ENCODE data around the gene ALG3. TPM values are rescaled to one million over a fixed set of nuclear protein-coding genes. Genes with fewer than 3 reads are reported as not detected.

Gene ALG3
- total RNA-seq, 1 experiment from 2014 or later: 62.2 TPM

GRCh38 chr3:184260724-184261269, 12.0 kb upstream of the ALG3 start:
- Histone ChIP-seq H3K9me3 (ENCODE audit: control insufficient read depth, low read depth, low read length) (no peaks in the 10 kb centered on the region), H2BK20ac (ENCODE audit: low read depth, low read length, poor library complexity, severe bottlenecking) (no peak overlapping the region), H2BK15ac (ENCODE audit: low read depth, low read length) (no peak overlapping the region), H3K4me2 (ENCODE audit: insufficient read depth, insufficient read length, low read length) (peak overlapping the region; percentile 85), H3K9ac (ENCODE audit: extremely low read depth, insufficient read length, low read length) (no peak overlapping the region), H4K20me1 (ENCODE audit: control insufficient read depth, insufficient read depth, insufficient read length) (no peaks in the 10 kb centered on the region), H2BK5ac (ENCODE audit: insufficient read length, low read length) (no peak overlapping the region), H2AK5ac (ENCODE audit: insufficient read length, low read length) (no peak overlapping the region), H3K4ac (ENCODE audit: low read depth, low read length) (no peak overlapping the region), H3K79me2 (ENCODE audit: insufficient read depth, low read length) (no peaks in the 10 kb centered on the region), H3K18ac (ENCODE audit: insufficient read length, low read depth, low read length) (no peak overlapping the region), H3K27me3 (ENCODE audit: insufficient read depth, low read length) (peaks cover 14% of the 10 kb centered on the region; the same call in 1 of the 2 replicates), H3K4me1 (ENCODE audit: insufficient read depth, low read length) (no peaks in the 10 kb centered on the region), H3K14ac (ENCODE audit: insufficient read depth, low read length) (no peak overlapping the region), H3K56ac (ENCODE audit: insufficient read length, low read depth, low read length) (no peak overlapping the region), H3K79me1 (ENCODE audit: insufficient read depth, low read depth, low read length, poor library complexity, severe bottlenecking) (no peaks in the 10 kb centered on the region), H2BK12ac (ENCODE audit: insufficient read length, low read depth, low read length) (no peak overlapping the region), H2AFZ (ENCODE audit: low read length) (no peak overlapping the region), H4K91ac (ENCODE audit: insufficient read length, low read depth, low read length) (no peak overlapping the region), H2BK120ac (ENCODE audit: low read depth, low read length, poor library complexity, severe bottlenecking) (no peak overlapping the region), H3K23me2 (ENCODE audit: insufficient read length, low read depth, low read length, poor library complexity, severe bottlenecking) (peaks cover 21% of the 10 kb centered on the region), H3T11ph (ENCODE audit: low read length) (no peak overlapping the region), H4K8ac (replicated peaks; ENCODE audit: insufficient read length, low read depth, low read length) (no peak overlapping the region), H3K23ac (ENCODE audit: insufficient read length, low read depth, low read length) (no peak overlapping the region), H3K27ac (ENCODE audit: insufficient read length, low read depth, low read length) (no peak overlapping the region), H4K5ac (ENCODE audit: insufficient read length, low read depth, low read length) (no peak overlapping the region)
- Mint-ChIP-seq H3K27me3 (ENCODE audit: low read depth) (peaks cover 73% of the 10 kb centered on the region), H3K4me3 (peak overlapping the region; percentile 81 to 86), H3K4me1 (peaks cover 18 to 19% of the 10 kb centered on the region in 2 experiments), H3K9me3 (no peaks in the 10 kb centered on the region), H3K36me3 (ENCODE audit: insufficient read depth in 1 of 3, low read depth in 3 of 3) (peaks cover 0 to 8% (median 2%) of the 10 kb centered on the region in 3 experiments; a peak in 3 of 7 replicates), H3K27ac (peak overlapping the region in 1 of 3 experiments; percentile 12; a peak in 1 of 7 replicates)
- no CpG with 5 or more reads among the region's 49 CpGs for WGBS (ENCODE audit: extremely low coverage, insufficient read length, low lambda C conversion rate)
- no peak for TF ChIP-seq CTCF (conservative IDR thresholded peaks at IDR 0.05)
- DNase-seq: no peak
